ENCODE results near the gene LBR.
"Not testable (repeated sequence)": the region's sequence is repeated elsewhere in the genome, so short reads cannot be mapped to it uniquely, and the experiment has no call there.

The LBR gene

GRCh38 chr1:225422795-225423517, 4.9 kb downstream of the LBR start:
- no peak for DNase-seq (ENCODE audit: low spot score)

- no peak for DNase-seq (ENCODE audit: low spot score)
These were observed 5.7 kb downstream of the LBR start for GRCh38 chr1:225422031-225422605.

GRCh38 chr1:225418598-225418997, 9.2 kb downstream of the LBR start:
- no peak for DNase-seq (ENCODE audit: low spot score)

- DNase-seq (ENCODE audit: low spot score): no peak
These were observed 9.8 kb downstream of the LBR start for GRCh38 chr1:225418059-225418458.

- no peak for DNase-seq (ENCODE audit: low spot score)
These were observed 11.7 kb downstream of the LBR start for GRCh38 chr1:225415967-225416745.

GRCh38 chr1:225415307-225415706, 12.5 kb downstream of the LBR start:
- no peak for DNase-seq (ENCODE audit: low spot score)

- DNase-seq (ENCODE audit: low spot score): no peak
These were observed 14.0 kb downstream of the LBR start for GRCh38 chr1:225413708-225414375.

- DNase-seq (ENCODE audit: low spot score): peak; percentile 84
These were observed 15.0 kb downstream of the LBR start for GRCh38 chr1:225412803-225413351.

GRCh38 chr1:225412321-225412720, 15.5 kb downstream of the LBR start:
- peak; percentile 71 for DNase-seq (ENCODE audit: low spot score)

GRCh38 chr1:225410036-225410435, 17.8 kb downstream of the LBR start:
- DNase-seq (ENCODE audit: low spot score): peak; percentile 56

- no peak for DNase-seq (ENCODE audit: low spot score)
These were observed 18.8 kb downstream of the LBR start for GRCh38 chr1:225409051-225409450.

- no peak for DNase-seq (ENCODE audit: low spot score)
These were observed 19.6 kb downstream of the LBR start for GRCh38 chr1:225408249-225408648.

GRCh38 chr1:225407755-225408154, 20.1 kb downstream of the LBR start:
- no peak for DNase-seq (ENCODE audit: low spot score)

- DNase-seq (ENCODE audit: low spot score): no peak
These were observed 20.7 kb downstream of the LBR start for GRCh38 chr1:225406976-225407725.

- DNase-seq (ENCODE audit: low spot score): no peak
These were observed 26.9 kb downstream of the LBR start for GRCh38 chr1:225400968-225401367.

GRCh38 chr1:225396357-225396756, 31.5 kb downstream of the LBR start:
- DNase-seq (ENCODE audit: low spot score): no peak

GRCh38 chr1:225389843-225390242, 38.0 kb downstream of the LBR start:
- no peak for DNase-seq (ENCODE audit: low spot score)

GRCh38 chr1:225388372-225388771, 39.5 kb downstream of the LBR start:
- no peak for DNase-seq (ENCODE audit: low spot score)

GRCh38 chr1:225386860-225387259, 41.0 kb downstream of the LBR start:
- DNase-seq (ENCODE audit: low spot score): not testable (repeated sequence)

GRCh38 chr1:225380691-225381090, 47.1 kb downstream of the LBR start:
- DNase-seq (ENCODE audit: low spot score): no peak

- peak; percentile 52 for DNase-seq (ENCODE audit: low spot score)
These were observed 49.0 kb downstream of the LBR start for GRCh38 chr1:225378880-225379279.

- no peak for DNase-seq (ENCODE audit: low spot score)
These were observed 52.8 kb downstream of the LBR start for GRCh38 chr1:225374996-225375395.
